ENCODE measurements around the gene IRGQ. TPM values are rescaled to one million over a fixed set of nuclear protein-coding genes. Genes with fewer than 3 reads are reported as not detected.

Gene IRGQ
- total RNA-seq, 1 experiment from 2014 or later, result 24.1 TPM

DNA sequence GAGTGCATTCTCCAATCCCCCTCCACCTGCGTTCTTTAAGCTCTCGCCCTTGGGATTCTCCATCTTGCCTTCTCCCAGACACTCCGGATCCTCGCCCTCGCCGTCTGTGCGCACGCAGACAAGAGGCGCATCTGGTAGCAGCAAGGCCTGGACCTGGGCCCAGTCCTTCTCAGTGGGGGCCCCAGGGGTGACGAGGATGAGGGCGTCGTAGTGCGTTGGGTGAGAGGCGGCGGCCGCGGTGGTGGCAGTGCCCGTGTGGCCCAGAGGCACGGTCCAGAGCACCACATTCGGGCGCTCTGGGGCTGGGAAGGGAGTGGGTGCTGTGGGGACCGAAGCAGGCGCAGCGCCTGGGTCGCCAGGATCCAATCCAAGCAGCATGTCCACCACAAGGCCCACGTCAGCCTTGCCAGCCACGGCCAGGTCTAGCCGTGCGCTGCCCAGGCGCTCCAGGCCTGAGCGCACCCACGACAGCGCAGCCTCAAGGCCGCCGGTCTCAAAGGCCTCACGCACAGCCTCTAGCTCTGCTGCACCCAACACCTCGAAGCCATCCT lies 3.1 kb downstream of the IRGQ start:
- no peak overlapping the region for H2BK120ac ChIP-seq (ENCODE audit: low read depth, low read length, poor library complexity, severe bottlenecking)
- TF ChIP-seq, protein P1, sequence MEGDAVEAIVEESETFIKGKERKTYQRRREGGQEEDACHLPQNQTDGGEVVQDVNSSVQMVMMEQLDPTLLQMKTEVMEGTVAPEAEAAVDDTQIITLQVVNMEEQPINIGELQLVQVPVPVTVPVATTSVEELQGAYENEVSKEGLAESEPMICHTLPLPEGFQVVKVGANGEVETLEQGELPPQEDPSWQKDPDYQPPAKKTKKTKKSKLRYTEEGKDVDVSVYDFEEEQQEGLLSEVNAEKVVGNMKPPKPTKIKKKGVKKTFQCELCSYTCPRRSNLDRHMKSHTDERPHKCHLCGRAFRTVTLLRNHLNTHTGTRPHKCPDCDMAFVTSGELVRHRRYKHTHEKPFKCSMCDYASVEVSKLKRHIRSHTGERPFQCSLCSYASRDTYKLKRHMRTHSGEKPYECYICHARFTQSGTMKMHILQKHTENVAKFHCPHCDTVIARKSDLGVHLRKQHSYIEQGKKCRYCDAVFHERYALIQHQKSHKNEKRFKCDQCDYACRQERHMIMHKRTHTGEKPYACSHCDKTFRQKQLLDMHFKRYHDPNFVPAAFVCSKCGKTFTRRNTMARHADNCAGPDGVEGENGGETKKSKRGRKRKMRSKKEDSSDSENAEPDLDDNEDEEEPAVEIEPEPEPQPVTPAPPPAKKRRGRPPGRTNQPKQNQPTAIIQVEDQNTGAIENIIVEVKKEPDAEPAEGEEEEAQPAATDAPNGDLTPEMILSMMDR (conservative IDR thresholded peaks at IDR 0.05), result no peak
- H3K4me1 Mint-ChIP-seq, result peaks cover 16 to 24% of the 10 kb centered on the region in 2 experiments
- H4K91ac ChIP-seq (ENCODE audit: insufficient read length, low read depth, low read length), result no peak overlapping the region
- H3K23ac ChIP-seq (ENCODE audit: insufficient read length, low read depth, low read length), result no peak overlapping the region
- H2AFZ ChIP-seq (ENCODE audit: low read length), result no peak overlapping the region
- no peaks in the 10 kb centered on the region for H3K27me3 Mint-ChIP-seq (ENCODE audit: low read depth)
- H3K9me3 Mint-ChIP-seq, result no peaks in the 10 kb centered on the region; a peak in 1 of 5 replicates
- H2AK5ac ChIP-seq (ENCODE audit: insufficient read length, low read length), result no peak overlapping the region
- H4K5ac ChIP-seq (ENCODE audit: insufficient read length, low read depth, low read length), result no peak overlapping the region
- no peak overlapping the region for H2BK20ac ChIP-seq (ENCODE audit: low read depth, low read length, poor library complexity, severe bottlenecking)
- no peak overlapping the region for H3K4me2 ChIP-seq (ENCODE audit: insufficient read depth, insufficient read length, low read length)
- H3K27me3 ChIP-seq (ENCODE audit: insufficient read depth, low read length), result no peaks in the 10 kb centered on the region
- 0 out of 2 replicates have a peak, but pooled peaks cover 3% of the 10 kb centered on the region for H3K4me1 ChIP-seq (ENCODE audit: insufficient read depth, low read length)
- H3K27ac ChIP-seq (ENCODE audit: insufficient read length, low read depth, low read length), result no peak overlapping the region
- no peak overlapping the region for H3K56ac ChIP-seq (ENCODE audit: insufficient read length, low read depth, low read length)
- H3T11ph ChIP-seq (ENCODE audit: low read length), result no peak overlapping the region
- peak overlapping the region in 2 of 3 experiments; percentile 33 to 88; a peak in 2 of 7 replicates for H3K27ac Mint-ChIP-seq
- H4K8ac ChIP-seq (replicated peaks; ENCODE audit: insufficient read length, low read depth, low read length), result no peak overlapping the region
- H3K79me1 ChIP-seq (ENCODE audit: insufficient read depth, low read depth, low read length, poor library complexity, severe bottlenecking), result no peaks in the 10 kb centered on the region
- H3K79me2 ChIP-seq (ENCODE audit: insufficient read depth, low read length), result peaks cover 2% of the 10 kb centered on the region; the same call in 1 of the 2 replicates
- peaks cover 16 to 38% (median 29%) of the 10 kb centered on the region in 3 experiments for H3K36me3 Mint-ChIP-seq (ENCODE audit: insufficient read depth in 1 of 3, low read depth in 3 of 3)
- H3K23me2 ChIP-seq (ENCODE audit: insufficient read length, low read depth, low read length, poor library complexity, severe bottlenecking), result peaks cover 20% of the 10 kb centered on the region
- H3K4me3 Mint-ChIP-seq, result no peak overlapping the region
- H2BK5ac ChIP-seq (ENCODE audit: insufficient read length, low read length), result no peak overlapping the region
- no peak overlapping the region for H3K18ac ChIP-seq (ENCODE audit: insufficient read length, low read depth, low read length)
- no peaks in the 10 kb centered on the region for H4K20me1 ChIP-seq (ENCODE audit: control insufficient read depth, insufficient read depth, insufficient read length)
- no CpG with 5 or more reads among the region's 37 CpGs for WGBS (ENCODE audit: extremely low coverage, insufficient read length, low lambda C conversion rate)
- H3K9me3 ChIP-seq (ENCODE audit: control insufficient read depth, low read depth, low read length), result no peaks in the 10 kb centered on the region
- H2BK15ac ChIP-seq (ENCODE audit: low read depth, low read length), result no peak overlapping the region
- H3K4ac ChIP-seq (ENCODE audit: low read depth, low read length), result no peak overlapping the region
- H3K9ac ChIP-seq (ENCODE audit: extremely low read depth, insufficient read length, low read length), result no peak overlapping the region
- no peak overlapping the region for H3K14ac ChIP-seq (ENCODE audit: insufficient read depth, low read length)
- no peak overlapping the region for H2BK12ac ChIP-seq (ENCODE audit: insufficient read length, low read depth, low read length)
- DNase-seq, result no peak
